Activated CD4-positive, alpha-beta T cell treated with anti-CD3 and anti-CD28 coated beads, Interleukin-2, Interleukin-6, amounts not matched to agents 100 ng/mL and 50 ng/mL, durations not matched to agents 16 hours and 8 hours (primary cell): Measurements from ENCODE around the gene ADRA2B.

Experiments
- DNase-seq: peaks from one replicate; pipeline ENCODE4 v3.0.0-alpha.2; 2020

The ADRA2B gene

DNA sequence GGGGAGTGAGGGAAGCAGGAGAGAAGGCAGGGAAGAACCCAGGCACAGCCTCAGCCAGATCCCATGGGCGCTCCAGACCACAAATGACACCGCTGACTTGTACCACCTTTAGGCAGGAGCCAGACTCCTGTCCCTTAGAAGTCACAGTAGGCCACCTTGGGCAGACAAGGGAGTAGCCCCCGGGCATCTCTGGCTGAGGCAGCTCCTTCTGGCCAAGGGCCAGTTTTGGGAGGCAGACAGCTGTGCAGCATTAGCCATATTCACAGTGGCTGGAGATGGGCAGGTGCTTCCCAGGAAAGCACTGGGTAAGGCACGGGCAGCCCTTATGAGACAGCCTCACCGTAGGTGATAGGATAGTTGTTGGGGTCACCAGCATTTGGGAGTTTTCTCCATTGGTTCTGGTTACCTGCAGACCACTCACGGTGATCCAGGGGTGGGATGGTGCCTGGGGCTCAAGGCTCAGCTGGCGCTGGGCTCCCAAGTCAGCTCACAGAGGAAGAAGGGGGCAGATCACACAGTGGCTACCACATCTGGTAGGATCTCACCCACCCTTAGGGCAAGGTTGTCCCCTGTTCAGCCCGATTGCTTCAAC lies 19.9 kb upstream of the ADRA2B start:
- no peak for DNase-seq

DNA sequence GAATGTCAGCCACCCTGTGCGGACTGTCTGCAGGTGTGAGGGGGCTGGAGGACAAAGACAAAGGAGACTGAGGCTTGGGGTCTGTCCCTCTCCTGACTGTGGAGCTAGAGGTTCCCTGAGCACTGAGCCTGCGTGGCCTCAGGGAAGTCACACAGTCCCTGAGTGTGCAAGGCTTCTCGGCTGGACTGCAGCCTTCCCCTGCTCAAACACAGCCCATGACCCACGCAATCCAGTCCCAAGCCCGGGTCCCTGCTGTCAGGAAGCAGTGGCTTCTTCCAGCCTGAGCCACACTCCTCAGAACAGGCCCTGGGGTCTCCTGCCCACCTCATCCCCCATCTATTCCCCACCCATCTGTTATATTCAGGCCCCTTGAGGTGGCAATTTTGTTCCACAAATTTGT lies 19.2 kb upstream of the ADRA2B start:
- DNase-seq = no peak

- DNase-seq = no peak
These were observed 18.8 kb upstream of the ADRA2B start for GRCh38 chr2:96135171-96135570.

GRCh38 chr2:96134421-96134820 lies 18.1 kb upstream of the ADRA2B start:
- no peak for DNase-seq

- no peak for DNase-seq
These were observed 15.7 kb upstream of the ADRA2B start for GRCh38 chr2:96131813-96132745.

DNA sequence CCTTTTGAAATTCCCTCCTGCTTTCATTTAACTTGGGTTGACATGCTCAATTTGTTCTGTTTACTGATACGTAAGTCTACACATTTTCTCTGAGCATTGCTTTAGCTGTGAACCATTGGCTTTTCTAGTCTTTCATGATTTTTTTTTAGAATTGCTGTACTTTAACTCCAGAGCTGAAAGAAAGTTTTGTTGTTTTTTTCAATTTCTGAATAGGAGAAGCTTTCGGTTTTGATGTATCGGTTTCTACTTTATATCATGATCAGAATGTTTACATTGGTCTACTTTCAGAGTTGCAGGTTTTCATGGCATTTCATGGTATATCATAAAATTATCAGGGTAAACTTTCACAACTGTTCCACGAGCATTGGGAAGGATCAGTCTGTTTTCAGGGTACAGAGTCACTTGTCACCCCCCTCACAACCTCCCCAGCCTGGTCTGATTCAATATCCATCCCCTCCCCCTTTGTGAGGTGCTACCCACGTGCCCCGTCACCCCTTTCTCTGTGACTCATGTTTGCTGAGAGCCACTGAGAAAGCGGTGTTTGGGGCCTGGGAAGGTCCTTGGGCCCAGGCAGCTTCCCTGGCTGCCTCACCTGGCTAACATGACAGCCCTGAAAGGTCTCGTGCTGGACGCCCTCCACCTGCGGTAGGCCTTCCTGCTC lies 14.9 kb upstream of the ADRA2B start:
- peak; percentile 64 for DNase-seq

- DNase-seq = no peak
These were observed 14.1 kb upstream of the ADRA2B start for GRCh38 chr2:96130483-96130882.

- no peak for DNase-seq
These were observed 13.3 kb upstream of the ADRA2B start for GRCh38 chr2:96129528-96130120.

- no peak for DNase-seq
These were observed 12.1 kb upstream of the ADRA2B start for GRCh38 chr2:96128456-96128855.

GRCh38 chr2:96124406-96125265 lies 8.3 kb upstream of the ADRA2B start:
- DNase-seq = no peak

GRCh38 chr2:96123936-96124335 lies 7.6 kb upstream of the ADRA2B start:
- DNase-seq = no peak

DNA sequence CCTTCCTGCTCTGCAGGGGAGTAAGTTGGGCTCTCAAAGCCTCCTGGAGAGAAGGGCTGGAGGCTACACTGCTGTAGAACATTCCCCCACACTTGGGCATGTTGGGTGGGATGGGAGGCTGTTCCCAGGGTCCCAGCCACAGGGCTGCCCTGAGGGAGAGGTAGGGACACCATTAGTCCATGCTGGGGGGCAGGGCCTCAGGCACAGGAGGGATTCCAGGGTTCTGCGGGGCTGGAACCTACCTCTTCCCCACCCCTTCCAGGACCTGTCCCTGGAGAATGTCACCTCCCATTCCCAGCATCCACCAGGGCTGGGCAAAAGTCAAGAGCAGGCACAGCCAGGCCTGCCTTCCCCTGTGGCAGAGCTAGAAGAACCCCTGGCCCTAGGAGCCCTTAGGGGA lies 6.9 kb upstream of the ADRA2B start:
- DNase-seq = no peak

DNA sequence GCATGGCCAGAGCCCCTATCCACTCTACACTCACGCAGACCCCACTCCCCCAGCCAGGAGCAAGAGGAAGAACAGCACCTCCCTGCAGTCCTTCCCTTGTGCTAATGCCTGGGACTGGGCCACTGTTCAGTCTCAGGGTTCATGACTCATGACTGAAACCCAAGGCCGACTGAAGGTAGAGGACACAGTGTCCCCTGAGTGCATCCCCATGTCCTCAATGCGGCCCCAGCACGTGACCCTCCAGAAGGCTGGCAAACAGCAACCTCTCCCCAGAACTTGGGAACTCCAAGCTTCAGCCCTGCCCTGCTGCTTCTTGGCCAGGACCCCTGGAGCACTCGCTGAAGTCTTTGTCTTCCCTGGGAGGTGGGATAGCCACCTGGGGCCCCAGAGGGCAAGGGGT lies 6.0 kb upstream of the ADRA2B start:
- DNase-seq = no peak

DNA sequence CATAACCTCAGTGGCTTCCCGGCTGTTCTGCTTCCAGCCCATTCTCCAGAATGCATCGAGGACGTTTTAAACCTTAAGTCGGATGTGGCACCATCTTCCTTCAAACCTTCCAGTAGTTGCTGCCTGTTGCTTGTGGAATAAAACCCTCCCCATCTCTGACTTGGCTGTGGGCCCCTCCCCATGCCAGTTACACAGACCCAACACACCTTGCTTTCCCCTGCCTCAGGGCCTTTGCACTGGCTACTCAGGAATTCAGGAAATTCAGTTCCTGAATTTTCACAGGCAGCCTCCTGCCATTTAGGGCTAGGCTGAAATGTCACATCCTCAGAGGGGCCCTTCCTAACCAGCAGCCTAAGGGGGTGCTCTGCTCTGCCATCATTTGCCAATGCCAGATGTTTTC lies 5.0 kb upstream of the ADRA2B start:
- DNase-seq = no peak

- DNase-seq = no peak
These were observed 4.6 kb upstream of the ADRA2B start for GRCh38 chr2:96120991-96121390.

- DNase-seq = no peak
These were observed 3.8 kb upstream of the ADRA2B start for GRCh38 chr2:96120091-96120720.

GRCh38 chr2:96119389-96119751 lies 3.0 kb upstream of the ADRA2B start:
- no peak for DNase-seq

GRCh38 chr2:96118698-96119388 lies 2.5 kb upstream of the ADRA2B start:
- no peak for DNase-seq

DNA sequence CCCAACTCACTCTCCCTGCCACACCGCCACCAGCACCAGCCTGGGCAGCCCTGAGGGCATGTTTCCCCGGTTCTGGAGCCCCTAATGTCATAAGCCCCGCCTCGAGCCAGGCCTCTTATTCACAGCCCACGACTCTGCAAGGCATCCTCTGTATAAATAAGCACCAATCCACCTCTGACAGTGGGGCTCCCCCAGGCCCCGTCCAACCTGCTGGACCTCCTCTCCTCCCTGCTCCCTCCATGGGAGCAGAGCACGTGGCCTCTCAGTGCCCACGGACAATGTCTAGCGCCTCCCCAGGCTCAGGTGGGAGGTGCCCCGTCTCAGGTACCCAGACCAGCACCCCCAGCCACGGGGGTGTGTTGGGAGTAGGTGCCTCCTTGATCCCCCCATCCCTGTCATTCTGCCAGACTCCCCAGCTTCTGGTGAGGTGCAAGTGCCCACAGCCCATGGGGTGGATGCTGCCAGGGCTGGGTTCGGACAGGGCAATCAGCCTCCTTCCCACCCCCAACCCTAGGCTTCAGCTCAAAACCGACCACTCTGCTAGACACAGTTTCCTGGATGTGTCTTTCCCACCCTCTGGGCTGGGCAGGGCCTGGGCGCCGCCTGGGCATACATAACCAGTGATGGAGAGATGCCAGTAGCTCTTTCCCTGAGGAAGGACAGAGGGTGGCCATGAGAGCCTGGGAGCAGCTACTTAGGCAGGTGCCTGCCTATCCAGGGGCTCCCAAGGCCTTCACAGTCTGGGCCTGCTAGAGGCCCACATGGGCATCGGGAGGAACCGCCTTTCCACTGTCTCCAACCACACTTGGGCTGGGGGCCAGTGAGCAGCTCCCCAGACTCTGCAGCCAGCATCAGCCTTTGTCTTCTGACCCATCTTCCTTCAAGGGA lies 1.6 kb upstream of the ADRA2B start:
- no peak for DNase-seq

- peak; percentile 74 for DNase-seq
These were observed 635 bp upstream of the ADRA2B start for GRCh38 chr2:96116879-96117533.
